Measurements from ENCODE around the gene MEIOSIN. TPM values are rescaled to one million over a fixed set of nuclear protein-coding genes. Genes with fewer than 3 reads are reported as not detected.

The MEIOSIN gene
- total and polyA plus RNA-seq, 9 of the 15 experiments (the other 6 are each of a cell fraction or from before 2014, with no cell fraction given) = 0.06 to 2.0 (median 0.76) TPM

- TF ChIP-seq ETS1 (conservative IDR thresholded peaks at IDR 0.05; ENCODE audit: control insufficient read depth, low read depth, low read length) (peak; percentile 92), ZNF175 (CRISPR knock-in tag; IDR thresholded peaks at IDR 0.05; ENCODE audit: low read depth) (peak; percentile 39; the same call in 1 of the 2 replicates), CBX8 (IDR thresholded peaks at IDR 0.05; ENCODE audit: borderline replicate concordance, extremely low read depth, low read depth, low read length, poor library complexity, severe bottlenecking) (no peak), ZKSCAN1 (IDR thresholded peaks at IDR 0.05; ENCODE audit: low read depth, low read length) (peak; percentile 49; the same call in 1 of the 2 replicates), PCBP1 (IDR thresholded peaks at IDR 0.05; ENCODE audit: low read depth, low read length, poor library complexity, severe bottlenecking) (peak; percentile 91), ZNF407 (IDR thresholded peaks at IDR 0.05; ENCODE audit: low read depth) (peak; percentile 35; the same call in 1 of the 2 replicates), ESRRA (IDR thresholded peaks at IDR 0.05; ENCODE audit: borderline replicate concordance, low read depth) (0 out of 2 replicates have a peak, but pooled peaks have one; percentile 41), NFIC (IDR thresholded peaks at IDR 0.05) (peak; percentile 63), ZNF639 (CRISPR knock-in tag; conservative IDR thresholded peaks at IDR 0.05 in 1 of 2, IDR thresholded peaks at IDR 0.05 in 1 of 2) (peak in 1 of 2 experiments; percentile 77; a peak in 2 of 4 replicates), SIX5 (IDR thresholded peaks at IDR 0.05; ENCODE audit: borderline replicate concordance in 1 of 2, insufficient read depth in 1 of 2, low read depth in 1 of 2, low read length in 2 of 2) (peak; percentile 80 to 92), TAF1 (IDR thresholded peaks at IDR 0.05; ENCODE audit: control insufficient read depth, extremely low read depth, insufficient read depth, low read length, severe bottlenecking) (peak; percentile 65), NFRKB (IDR thresholded peaks at IDR 0.05; ENCODE audit: low read depth) (peak; percentile 94; the same call in 1 of the 2 replicates), ZNF324 (CRISPR knock-in tag; IDR thresholded peaks at IDR 0.05) (no peak), C11orf30 (IDR thresholded peaks at IDR 0.05; ENCODE audit: low read depth) (no peak)
Observed at GRCh38 chr19:45730368-45731288, 2.6 kb upstream of the MEIOSIN start, which contains the start of gene FBXO46 (continued).
